GM18498 (cell line): Measurements from ENCODE around the gene IP6K2.

ENCODE experiments used
- ATAC-seq: cut with Tn5 transposase; IDR thresholded peaks from one replicate; pipeline ENCODE4 v1.9.1; 2021; ENCODE audit warnings: mild to moderate bottlenecking, moderate library complexity; ENCODE audit not compliant: unreplicated experiment

IP6K2 gene

DNA sequence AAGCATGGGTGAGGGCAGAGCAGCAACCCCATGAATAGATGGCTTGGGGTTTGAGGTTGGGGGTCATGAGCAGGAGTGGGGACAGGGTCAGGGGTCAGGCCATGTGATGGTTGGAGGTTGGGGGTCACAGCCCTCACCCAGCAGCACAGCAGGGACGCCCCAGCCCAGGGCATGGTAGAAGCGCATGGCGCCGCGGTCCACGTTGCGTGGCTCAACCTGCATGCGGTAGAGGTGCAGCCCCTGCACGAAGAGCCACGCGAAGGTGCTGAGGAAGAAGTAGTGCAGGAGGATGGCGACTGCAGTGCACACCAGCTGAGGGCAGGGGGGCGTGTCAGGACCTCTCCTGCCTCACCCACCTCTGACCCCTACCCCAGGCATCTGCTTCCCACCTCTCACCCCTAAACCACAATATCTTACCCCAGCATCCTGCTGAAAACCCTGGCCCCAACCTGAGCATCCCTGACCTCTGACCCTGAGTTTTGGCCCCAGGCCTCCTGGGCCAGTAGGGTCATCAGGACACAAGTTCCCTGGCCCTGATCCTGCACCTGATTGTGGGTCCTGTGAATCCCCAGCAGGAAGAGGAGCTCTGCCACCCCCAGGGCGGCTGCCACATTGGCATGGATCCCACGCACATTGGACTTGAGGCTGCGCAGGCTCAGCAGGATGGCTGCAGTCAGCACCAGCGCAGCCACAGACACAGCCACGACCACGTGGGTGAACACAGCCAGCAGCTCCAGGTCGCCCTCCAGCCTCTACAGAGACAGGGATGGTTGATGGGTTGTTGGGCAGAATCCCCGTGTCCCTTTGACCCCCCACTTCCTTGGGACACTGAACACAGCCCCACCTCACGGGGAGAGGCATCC lies 71.9 kb downstream of the IP6K2 start:
- no peak for ATAC-seq

GRCh38 chr3:48642605-48643004 lies 74.4 kb downstream of the IP6K2 start:
- no peak for ATAC-seq

DNA sequence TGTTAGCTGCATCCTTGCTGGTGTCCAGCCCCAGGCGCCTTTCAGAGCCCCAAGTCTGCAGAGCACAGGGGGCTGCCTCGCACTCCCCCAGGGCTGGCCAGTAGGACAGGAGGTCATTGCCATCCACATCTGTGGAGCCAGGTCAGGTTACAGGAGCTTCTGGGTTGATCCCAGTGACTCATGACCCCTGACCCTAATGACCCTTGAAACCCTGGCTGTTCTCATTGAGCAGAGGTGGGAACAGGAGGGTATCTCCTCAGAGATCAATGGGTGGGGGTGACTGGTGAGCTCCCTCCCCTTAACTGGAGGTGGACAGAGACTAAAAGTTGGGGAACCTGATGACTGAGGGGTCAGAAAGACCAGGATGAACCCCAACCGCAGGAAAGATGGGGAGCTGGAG lies 75.6 kb downstream of the IP6K2 start:
- no peak for ATAC-seq

- ATAC-seq: no peak
These were observed 76.9 kb downstream of the IP6K2 start for GRCh38 chr3:48639944-48640606.
